Middle frontal gyrus (tissue), 1 donor: ENCODE data around the gene PTGES2.
"Not testable (repeated sequence)": the region's sequence is repeated elsewhere in the genome, so short reads cannot be mapped to it uniquely, and the experiment has no call there.

Source experiments
- DNase-seq: peaks from one replicate; pipeline ENCODE4 v3.0.0-alpha.2; 2015; ENCODE audit warnings: low spot score; ENCODE audit errors: extremely low spot score

The PTGES2 gene

DNA sequence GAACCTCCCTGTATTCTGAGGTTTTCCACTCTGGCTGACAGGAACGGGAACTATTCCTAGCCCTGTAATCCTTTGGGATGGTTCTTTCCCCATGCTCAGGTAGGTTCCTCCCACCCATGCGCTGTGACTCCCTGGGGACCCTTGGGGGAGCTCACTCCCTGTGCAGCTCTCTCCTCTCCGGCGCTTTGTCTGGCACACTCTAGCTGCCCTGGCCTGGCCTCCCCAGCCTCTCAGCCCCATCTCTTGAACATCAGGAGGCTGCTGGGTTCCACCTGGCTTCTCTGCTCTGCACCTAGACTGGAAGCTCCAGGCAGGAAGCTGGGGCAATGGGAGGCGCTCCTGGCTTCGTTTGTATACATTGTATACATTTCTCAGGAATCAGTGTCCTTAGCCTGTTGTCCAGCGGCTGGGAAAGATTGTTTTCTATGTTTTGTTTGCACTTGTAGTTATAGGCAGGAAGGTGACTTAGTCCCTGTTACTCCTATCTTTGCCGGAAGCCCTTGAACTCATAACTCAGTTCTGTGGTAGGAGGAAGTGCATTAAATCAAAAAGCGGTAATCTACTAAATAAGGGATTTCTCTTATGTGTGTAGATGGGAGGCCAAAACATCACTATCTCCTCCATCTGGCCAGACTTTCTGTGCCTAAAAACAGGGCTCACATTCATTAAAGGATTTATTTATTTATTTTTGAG is 39.1 kb downstream of the PTGES2 start:
- DNase-seq = no peak

GRCh38 chr9:128087262-128087661 is 40.3 kb downstream of the PTGES2 start:
- no peak for DNase-seq

GRCh38 chr9:128085943-128086342 is 41.6 kb downstream of the PTGES2 start:
- DNase-seq = no peak

DNA sequence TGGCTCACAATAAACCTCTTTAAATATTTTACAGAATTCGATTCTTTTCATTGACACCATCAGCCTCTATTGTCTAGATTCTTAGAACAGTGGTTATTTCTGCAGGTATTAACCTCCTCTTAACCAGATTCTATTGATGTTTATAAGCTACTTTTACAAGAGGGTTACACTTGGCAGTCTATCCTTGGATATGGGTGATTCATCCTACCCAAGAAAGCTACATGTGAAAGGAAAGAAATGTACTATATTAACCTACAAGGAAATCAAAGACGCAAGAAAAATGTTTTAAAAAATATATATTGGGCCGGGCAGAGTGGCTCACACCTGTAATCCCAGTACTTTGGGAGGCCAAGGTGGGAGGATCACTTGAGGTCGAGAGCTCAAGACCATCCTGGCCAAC is 42.8 kb downstream of the PTGES2 start:
- no peak for DNase-seq

GRCh38 chr9:128082151-128082550 is 45.4 kb downstream of the PTGES2 start:
- DNase-seq = no peak

GRCh38 chr9:128081056-128081455 is 46.5 kb downstream of the PTGES2 start:
- no peak for DNase-seq

- DNase-seq = no peak
Measured at GRCh38 chr9:128080206-128080605, 47.3 kb downstream of the PTGES2 start.

GRCh38 chr9:128078504-128079434 is 48.8 kb downstream of the PTGES2 start:
- DNase-seq = no peak

DNA sequence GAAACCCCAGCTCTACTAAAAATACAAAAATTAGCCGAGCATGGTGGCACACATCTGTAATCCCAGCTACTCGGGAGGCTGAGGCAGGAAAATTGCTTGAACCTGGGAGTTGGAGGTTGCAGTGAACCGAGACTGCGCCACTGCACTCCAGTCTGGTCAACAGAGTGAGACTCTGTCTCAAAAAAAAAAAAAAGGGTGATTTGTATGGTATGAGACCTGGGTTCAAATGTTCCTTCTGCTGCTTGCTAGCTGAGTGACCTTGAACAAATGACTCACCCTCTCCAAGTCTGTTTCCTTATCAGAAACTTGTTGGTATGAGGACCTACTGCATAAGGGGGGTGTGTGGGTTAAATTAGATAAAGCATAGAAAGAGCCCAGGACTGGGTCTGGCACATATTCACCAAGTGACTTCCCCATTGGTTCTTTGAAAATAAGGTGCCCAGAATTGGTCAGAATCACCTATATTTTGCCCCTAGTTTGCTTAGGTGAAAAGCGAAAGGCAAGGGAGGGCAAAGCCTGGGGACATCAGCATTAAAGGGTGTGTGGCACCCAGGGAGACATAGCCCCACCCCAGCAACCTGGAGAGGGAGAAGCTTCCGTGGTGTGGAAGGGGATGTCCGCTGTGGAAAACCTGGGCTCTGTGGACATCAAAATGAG is 49.6 kb downstream of the PTGES2 start:
- no peak for DNase-seq

DNA sequence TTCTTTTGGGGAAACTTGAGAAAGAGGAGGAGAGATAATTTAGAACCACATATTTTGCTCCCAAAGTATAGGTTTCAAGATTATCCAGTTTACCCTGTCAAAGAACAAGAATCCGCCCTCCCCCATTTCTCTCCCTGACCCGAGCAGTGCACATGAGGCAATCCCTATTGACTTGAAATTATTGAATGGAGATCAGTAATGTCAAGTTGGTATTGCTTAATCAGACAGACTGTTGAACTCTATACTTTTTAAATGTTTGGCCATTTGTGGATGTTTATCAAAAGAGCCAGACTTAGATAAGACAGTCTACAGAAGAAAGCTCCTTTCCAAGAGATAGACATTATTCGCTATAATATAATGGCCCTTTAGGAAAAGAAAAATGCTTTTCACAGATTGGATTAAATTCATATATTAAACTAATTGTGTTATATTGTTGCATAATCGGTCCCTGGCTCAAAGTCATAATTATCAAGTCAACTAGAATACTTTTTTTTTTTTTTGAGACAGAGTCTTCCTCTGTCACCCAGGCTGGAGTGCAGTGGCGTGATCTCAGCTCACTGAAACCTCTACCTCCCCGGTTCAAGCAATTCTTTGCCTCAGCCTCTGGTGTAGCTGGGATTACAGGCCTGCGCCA is 54.2 kb downstream of the PTGES2 start:
- no peak for DNase-seq

- peak; percentile 63 for DNase-seq
Measured at GRCh38 chr9:128072144-128073021, 55.1 kb downstream of the PTGES2 start.

GRCh38 chr9:128071475-128071874 is 56.1 kb downstream of the PTGES2 start:
- DNase-seq = not testable (repeated sequence)

DNA sequence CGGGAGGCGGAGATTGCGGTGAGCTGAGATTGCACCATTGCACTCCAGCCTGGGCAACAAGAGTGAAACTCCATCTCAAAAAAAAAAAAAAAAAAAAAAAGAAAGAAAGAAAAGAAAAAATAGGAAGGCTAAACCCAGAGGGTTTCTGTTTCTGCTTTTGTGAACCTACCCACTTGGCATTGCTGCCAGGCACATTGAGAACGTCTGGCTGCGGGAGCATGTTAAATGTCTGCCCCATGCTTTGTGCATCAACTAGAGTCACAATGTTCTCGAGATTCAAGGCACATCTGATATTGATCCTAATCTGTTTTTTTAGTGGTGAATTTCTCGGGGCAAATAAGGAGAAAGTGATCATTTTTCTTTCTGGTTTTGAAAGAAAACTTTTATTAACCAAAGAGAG is 56.7 kb downstream of the PTGES2 start:
- DNase-seq = no peak
